A673 (cell line): ENCODE results near the gene HPS3. TPM values are rescaled to one million over a fixed set of nuclear protein-coding genes. Genes with fewer than 3 reads are reported as not detected.
"Not testable (repeated sequence)": the region's sequence is repeated elsewhere in the genome, so short reads cannot be mapped to it uniquely, and the experiment has no call there.

ENCODE experiments used
- BruUV-seq: library from RNA; stranded (reverse); fragments of 400-500 nt; replicated peaks from 2 replicates; lab custom pipeline; 2021; lab: Mats Ljungman, UMichigan
- CTCF ChIA-PET: fragments of 300-600 bp; sonication (Branson Sonifier 250); formaldehyde crosslinking; loops from one replicate; lab custom pipeline; 2022; ENCODE audit warnings: antibody characterized with exemption; lab: Charles Lee
- POLR2A ChIA-PET: fragments of 300-600 bp; sonication (Branson Sonifier 250); formaldehyde crosslinking; loops from one replicate; lab custom pipeline; 2022; ENCODE audit warnings: antibody characterized with exemption; ENCODE audit not compliant: low non-redundant PET; lab: Charles Lee
- DNase-seq: peaks from one replicate; pipeline ENCODE4 v3.0.0-alpha.2; 2015; ENCODE audit warnings: low spot score
- H3K27ac ChIP-seq: fragments of 200-600 bp; sonication (generic); 2 replicates; pipeline ENCODE4 v1.5.1; 2016; ENCODE audit warnings: mixed run types, low read depth, mild to moderate bottlenecking, mixed read lengths, antibody characterized with exemption, low read length; ENCODE audit not compliant: poor library complexity, severe bottlenecking
- H3K27me3 ChIP-seq: fragments of 200-600 bp; sonication (generic); replicated peaks from 2 replicates; pipeline ENCODE4 v1.6.1; 2017; ENCODE audit warnings: mixed run types, low read depth, mild to moderate bottlenecking, mixed read lengths, antibody characterized with exemption, low read length; ENCODE audit not compliant: insufficient read depth, poor library complexity
- H3K36me3 ChIP-seq: fragments of 200-600 bp; sonication (generic); 2 replicates; pipeline ENCODE4 v1.6.1; 2016; ENCODE audit warnings: mixed run types, mild to moderate bottlenecking, mixed read lengths, antibody characterized with exemption, low read length; ENCODE audit not compliant: insufficient read depth, poor library complexity, severe bottlenecking
- H3K4me1 ChIP-seq: fragments of 200-600 bp; sonication (generic); 2 replicates; pipeline ENCODE4 v1.6.1; 2017; ENCODE audit warnings: mixed run types, mild to moderate bottlenecking, mixed read lengths, antibody characterized with exemption, low read length; ENCODE audit not compliant: insufficient read depth, poor library complexity, severe bottlenecking
- H3K4me3 ChIP-seq: fragments of 200-600 bp; sonication (generic); 2 replicates; pipeline ENCODE4 v1.5.1; 2016; ENCODE audit warnings: low read depth, mixed run types, mild to moderate bottlenecking, mixed read lengths, low read length; ENCODE audit not compliant: poor library complexity, severe bottlenecking
- H3K9me3 ChIP-seq: fragments of 200-600 bp; sonication (generic); 2 replicates; pipeline ENCODE4 v1.6.1; 2016; ENCODE audit warnings: mixed run types, low read depth, mild to moderate bottlenecking, mixed read lengths, antibody characterized with exemption, low read length; ENCODE audit not compliant: poor library complexity, severe bottlenecking
- CTCF ChIP-seq: fragments of 300-800, 200-600 bp; sonication (generic); conservative IDR thresholded peaks from 2 replicates; pipeline ENCODE4 v1.5.1; 2017; ENCODE audit warnings: low read depth, mild to moderate bottlenecking, antibody characterized with exemption, low read length, moderate library complexity, mixed read lengths
- EZH2 ChIP-seq: fragments of 200-600 bp; sonication (generic); IDR thresholded peaks from 2 replicates; pipeline ENCODE4 v1.6.1; 2017; ENCODE audit warnings: borderline replicate concordance, low read depth, mild to moderate bottlenecking, mixed read lengths, antibody characterized with exemption, low read length; ENCODE audit not compliant: poor library complexity, severe bottlenecking
- intact Hi-C: fragments of 100-400 bp; cut with micrococcal nuclease; formaldehyde crosslinking; loops from one replicate; pipeline ENCODE4 v1.10.0; 2022; ENCODE audit not compliant: unreplicated experiment
- total RNA-seq: library from RNA; stranded (reverse); gene quantifications from 2 replicates; pipeline ENCODE4 v1.2.3, GENCODE V29; 2021

The HPS3 gene
- total RNA-seq, 1 experiment from 2014 or later, result 12.6 TPM

GRCh38 chr3:149215515-149215914 lies 86.1 kb downstream of the HPS3 start:
- intact Hi-C loops, result no loop called here
- ChIA-PET POLR2A (no interaction called here), CTCF (no interaction called here)
- Histone ChIP-seq H3K4me1 (no peaks in the 10 kb centered on the region), H3K4me3 (no peak overlapping the region), H3K27ac (no peak overlapping the region), H3K27me3 (no peaks in the 10 kb centered on the region), H3K9me3 (no peaks in the 10 kb centered on the region), H3K36me3 (no peaks in the 10 kb centered on the region)
- TF ChIP-seq EZH2, result no peak
- no peak for TF ChIP-seq CTCF
- no peak for DNase-seq
- no TSS peak for BruUV-seq

- H3K9me3 ChIP-seq, result no peaks in the 10 kb centered on the region
- ChIA-PET POLR2A (no interaction called here), CTCF (interaction anchor here (0.6 kb wide), 1 partner anchor 260 kb away, joined by 5 read pairs; no protein-coding TSS in a partner anchor)
- no peaks in the 10 kb centered on the region for H3K4me1 ChIP-seq
- DNase-seq, result no peak
- TF ChIP-seq CTCF (no peak), EZH2 (no peak)
- H3K36me3 ChIP-seq, result no peaks in the 10 kb centered on the region
- BruUV-seq, result no TSS peak
- H3K4me3 ChIP-seq, result no peak overlapping the region
- no peaks in the 10 kb centered on the region for H3K27me3 ChIP-seq
- intact Hi-C loops, result no loop called here
- H3K27ac ChIP-seq, result no peak overlapping the region
Measured at GRCh38 chr3:149216193-149216869, 86.9 kb downstream of the HPS3 start.

- intact Hi-C loops, result no loop called here
- POLR2A ChIA-PET, result no interaction called here
- H3K36me3 ChIP-seq, result no peaks in the 10 kb centered on the region
- no peaks in the 10 kb centered on the region for H3K27me3 ChIP-seq
- H3K4me3 ChIP-seq, result no peak overlapping the region
- CTCF ChIA-PET, result no interaction called here
- TF ChIP-seq EZH2 (no peak), CTCF (no peak)
- BruUV-seq, result no TSS peak
- no peaks in the 10 kb centered on the region for H3K9me3 ChIP-seq
- no peaks in the 10 kb centered on the region for H3K4me1 ChIP-seq
- no peak for DNase-seq
- no peak overlapping the region for H3K27ac ChIP-seq
Measured at GRCh38 chr3:149217347-149217746, 87.9 kb downstream of the HPS3 start.

GRCh38 chr3:149219380-149220121 lies 90.1 kb downstream of the HPS3 start:
- POLR2A ChIA-PET, DNase-seq, CTCF ChIA-PET, BruUV-seq, H3K4me3 ChIP-seq, intact Hi-C loops, H3K36me3 ChIP-seq, H3K27ac ChIP-seq, H3K4me1 ChIP-seq, H3K9me3 ChIP-seq, H3K27me3 ChIP-seq: not testable (repeated sequence)
